Measurements from ENCODE around the gene IFT122. TPM values are rescaled to one million over a fixed set of nuclear protein-coding genes. Genes with fewer than 3 reads are reported as not detected.

Gene IFT122
- total RNA-seq, 1 donor = 21.4 TPM

GRCh38 chr3:129528589-129529100 lies 88.6 kb downstream of the IFT122 start, which contains the start of gene RHO:
Gene RHO (plus strand): TSS chr3:129528639. CDS start chr3:129528734, 95 bp downstream.
- DNase-seq (ENCODE audit: low read depth) = no peak
- TF ChIP-seq, protein P1, sequence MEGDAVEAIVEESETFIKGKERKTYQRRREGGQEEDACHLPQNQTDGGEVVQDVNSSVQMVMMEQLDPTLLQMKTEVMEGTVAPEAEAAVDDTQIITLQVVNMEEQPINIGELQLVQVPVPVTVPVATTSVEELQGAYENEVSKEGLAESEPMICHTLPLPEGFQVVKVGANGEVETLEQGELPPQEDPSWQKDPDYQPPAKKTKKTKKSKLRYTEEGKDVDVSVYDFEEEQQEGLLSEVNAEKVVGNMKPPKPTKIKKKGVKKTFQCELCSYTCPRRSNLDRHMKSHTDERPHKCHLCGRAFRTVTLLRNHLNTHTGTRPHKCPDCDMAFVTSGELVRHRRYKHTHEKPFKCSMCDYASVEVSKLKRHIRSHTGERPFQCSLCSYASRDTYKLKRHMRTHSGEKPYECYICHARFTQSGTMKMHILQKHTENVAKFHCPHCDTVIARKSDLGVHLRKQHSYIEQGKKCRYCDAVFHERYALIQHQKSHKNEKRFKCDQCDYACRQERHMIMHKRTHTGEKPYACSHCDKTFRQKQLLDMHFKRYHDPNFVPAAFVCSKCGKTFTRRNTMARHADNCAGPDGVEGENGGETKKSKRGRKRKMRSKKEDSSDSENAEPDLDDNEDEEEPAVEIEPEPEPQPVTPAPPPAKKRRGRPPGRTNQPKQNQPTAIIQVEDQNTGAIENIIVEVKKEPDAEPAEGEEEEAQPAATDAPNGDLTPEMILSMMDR (IDR thresholded peaks at IDR 0.05; ENCODE audit: insufficient read depth, low read length) = no peak
- no peak within 1 kb of the TSS for H3K4me3 ChIP-seq (ENCODE audit: low read depth, low read length)

DNA sequence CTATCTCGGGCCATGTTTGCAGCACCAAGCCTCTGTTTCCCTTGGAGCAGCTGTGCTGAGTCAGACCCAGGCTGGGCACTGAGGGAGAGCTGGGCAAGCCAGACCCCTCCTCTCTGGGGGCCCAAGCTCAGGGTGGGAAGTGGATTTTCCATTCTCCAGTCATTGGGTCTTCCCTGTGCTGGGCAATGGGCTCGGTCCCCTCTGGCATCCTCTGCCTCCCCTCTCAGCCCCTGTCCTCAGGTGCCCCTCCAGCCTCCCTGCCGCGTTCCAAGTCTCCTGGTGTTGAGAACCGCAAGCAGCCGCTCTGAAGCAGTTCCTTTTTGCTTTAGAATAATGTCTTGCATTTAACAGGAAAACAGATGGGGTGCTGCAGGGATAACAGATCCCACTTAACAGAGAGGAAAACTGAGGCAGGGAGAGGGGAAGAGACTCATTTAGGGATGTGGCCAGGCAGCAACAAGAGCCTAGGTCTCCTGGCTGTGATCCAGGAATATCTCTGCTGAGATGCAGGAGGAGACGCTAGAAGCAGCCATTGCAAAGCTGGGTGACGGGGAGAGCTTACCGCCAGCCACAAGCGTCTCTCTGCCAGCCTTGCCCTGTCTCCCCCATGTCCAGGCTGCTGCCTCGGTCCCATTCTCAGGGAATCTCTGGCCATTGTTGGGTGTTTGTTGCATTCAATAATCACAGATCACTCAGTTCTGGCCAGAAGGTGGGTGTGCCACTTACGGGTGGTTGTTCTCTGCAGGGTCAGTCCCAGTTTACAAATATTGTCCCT lies 89.6 kb downstream of the IFT122 start:
- DNase-seq (ENCODE audit: low read depth) = peak; percentile 6
- no peak overlapping the region for H3K4me3 ChIP-seq (ENCODE audit: low read depth, low read length)
- TF ChIP-seq, protein P1 (IDR thresholded peaks at IDR 0.05; ENCODE audit: insufficient read depth, low read length) = no peak

GRCh38 chr3:129530251-129530791 lies 90.3 kb downstream of the IFT122 start:
- TF ChIP-seq, protein P1 (IDR thresholded peaks at IDR 0.05; ENCODE audit: insufficient read depth, low read length) = no peak
- DNase-seq (ENCODE audit: low read depth) = peak; percentile 82
- H3K4me3 ChIP-seq (ENCODE audit: low read depth, low read length) = no peak overlapping the region

DNA sequence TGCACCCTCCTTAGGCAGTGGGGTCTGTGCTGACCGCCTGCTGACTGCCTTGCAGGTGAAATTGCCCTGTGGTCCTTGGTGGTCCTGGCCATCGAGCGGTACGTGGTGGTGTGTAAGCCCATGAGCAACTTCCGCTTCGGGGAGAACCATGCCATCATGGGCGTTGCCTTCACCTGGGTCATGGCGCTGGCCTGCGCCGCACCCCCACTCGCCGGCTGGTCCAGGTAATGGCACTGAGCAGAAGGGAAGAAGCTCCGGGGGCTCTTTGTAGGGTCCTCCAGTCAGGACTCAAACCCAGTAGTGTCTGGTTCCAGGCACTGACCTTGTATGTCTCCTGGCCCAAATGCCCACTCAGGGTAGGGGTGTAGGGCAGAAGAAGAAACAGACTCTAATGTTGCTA lies 90.8 kb downstream of the IFT122 start:
- H3K4me3 ChIP-seq (ENCODE audit: low read depth, low read length) = no peak overlapping the region
- TF ChIP-seq, protein P1 (IDR thresholded peaks at IDR 0.05; ENCODE audit: insufficient read depth, low read length) = no peak
- DNase-seq (ENCODE audit: low read depth) = no peak

- TF ChIP-seq, protein P1 (IDR thresholded peaks at IDR 0.05; ENCODE audit: insufficient read depth, low read length) = no peak
- DNase-seq (ENCODE audit: low read depth) = no peak
- H3K4me3 ChIP-seq (ENCODE audit: low read depth, low read length) = no peak overlapping the region
Observed at GRCh38 chr3:129531699-129532098, 91.7 kb downstream of the IFT122 start.

GRCh38 chr3:129532261-129532660 lies 92.2 kb downstream of the IFT122 start:
- no peak for DNase-seq (ENCODE audit: low read depth)
- H3K4me3 ChIP-seq (ENCODE audit: low read depth, low read length) = no peak overlapping the region
- TF ChIP-seq, protein P1 (IDR thresholded peaks at IDR 0.05; ENCODE audit: insufficient read depth, low read length) = no peak

Measured in fibroblast of the aortic adventitia (primary cell).